Omental fat pad (tissue), 4 donors: Measurements from ENCODE around the gene ADTRP. TPM values are rescaled to one million over a fixed set of nuclear protein-coding genes. Genes with fewer than 3 reads are reported as not detected.

ENCODE experiments used
- ATAC-seq: fragments of 150-250 bp; one replicate; pipeline ENCODE4 v1.9.1; 2016; ENCODE audit warnings: mild to moderate bottlenecking, moderate library complexity; ENCODE audit not compliant: low FRiP score
- DNase-seq: peaks from one replicate; pipeline ENCODE4 v3.0.0-alpha.2; 2019; ENCODE audit warnings: low spot score
- CTCF ChIP-seq, 3 donors: fragments of 450-650 bp; IDR thresholded peaks; one replicate each; pipeline ENCODE4 v1.5.1; 2016 to 2017; ENCODE audit warnings: antibody characterized with exemption in 3 of 3, mild to moderate bottlenecking in 3 of 3, moderate library complexity in 2 of 3
- total RNA-seq, 4 donors: library from RNA; depleted of rRNA; stranded (reverse); fragments of >200 nt; gene quantifications; one replicate each; pipeline ENCODE4 v1.1.0, GENCODE V29; 2016

The ADTRP gene
- total RNA-seq, 4 donors from 2014 or later = 0.31 to 2.4 (median 0.37) TPM; not detected in 1

- no peak for TF ChIP-seq CTCF (IDR thresholded peaks at IDR 0.05)
- DNase-seq (no peak), ATAC-seq (no peak)
Observed at GRCh38 chr6:11679099-11679498, 99.5 kb downstream of the ADTRP start.

- no peak for ATAC-seq
- DNase-seq = no peak
- TF ChIP-seq CTCF (IDR thresholded peaks at IDR 0.05) = no peak
Observed at GRCh38 chr6:11675601-11676000, 103.0 kb downstream of the ADTRP start.

- ATAC-seq (no peak), DNase-seq (no peak)
- no peak for TF ChIP-seq CTCF (IDR thresholded peaks at IDR 0.05)
Observed at GRCh38 chr6:11672669-11673068, 105.9 kb downstream of the ADTRP start.

GRCh38 chr6:11672256-11672655 lies 106.3 kb downstream of the ADTRP start:
- DNase-seq (no peak), ATAC-seq (no peak)
- TF ChIP-seq CTCF (IDR thresholded peaks at IDR 0.05) = no peak

- no peak for ATAC-seq
- DNase-seq = no peak
Observed at GRCh38 chr6:11669696-11670095, 108.9 kb downstream of the ADTRP start.

GRCh38 chr6:11668455-11668854 lies 110.1 kb downstream of the ADTRP start:
- DNase-seq = no peak
- ATAC-seq = no peak
- no peak for TF ChIP-seq CTCF (IDR thresholded peaks at IDR 0.05)

More at GRCh38 chr6:11669696-11670095, 108.9 kb downstream of the ADTRP start:
- no peak for TF ChIP-seq CTCF (IDR thresholded peaks at IDR 0.05)

GRCh38 chr6:11667876-11668275 lies 110.7 kb downstream of the ADTRP start:
- DNase-seq (no peak), ATAC-seq (no peak)
- no peak for TF ChIP-seq CTCF (IDR thresholded peaks at IDR 0.05)
